Measurements from ENCODE around the gene DYRK3.

DYRK3 gene

GRCh38 chr1:206672844-206673758, 37.8 kb downstream of the DYRK3 start:
- DNase-seq (ENCODE audit: low read depth), result peak; percentile 51
- no peak overlapping the region for H3K4me3 ChIP-seq (ENCODE audit: control insufficient read depth, low read depth, low read length)
- no peak for TF ChIP-seq CTCF (conservative IDR thresholded peaks at IDR 0.05; ENCODE audit: control insufficient read depth, insufficient read depth, low read depth, low read length)

GRCh38 chr1:206674236-206674635, 38.9 kb downstream of the DYRK3 start:
- DNase-seq (ENCODE audit: low read depth), result no peak
- TF ChIP-seq CTCF (conservative IDR thresholded peaks at IDR 0.05; ENCODE audit: control insufficient read depth, insufficient read depth, low read depth, low read length), result no peak
- H3K4me3 ChIP-seq (ENCODE audit: control insufficient read depth, low read depth, low read length), result no peak overlapping the region

GRCh38 chr1:206674745-206675175, 39.4 kb downstream of the DYRK3 start:
- H3K4me3 ChIP-seq (ENCODE audit: control insufficient read depth, low read depth, low read length), result no peak overlapping the region
- no peak for TF ChIP-seq CTCF (conservative IDR thresholded peaks at IDR 0.05; ENCODE audit: control insufficient read depth, insufficient read depth, low read depth, low read length)
- peak; percentile 100 for DNase-seq (ENCODE audit: low read depth)

GRCh38 chr1:206676499-206676898, 41.2 kb downstream of the DYRK3 start:
- H3K4me3 ChIP-seq (ENCODE audit: control insufficient read depth, low read depth, low read length), result no peak overlapping the region
- no peak for TF ChIP-seq CTCF (conservative IDR thresholded peaks at IDR 0.05; ENCODE audit: control insufficient read depth, insufficient read depth, low read depth, low read length)
- no peak for DNase-seq (ENCODE audit: low read depth)

- no peak overlapping the region for H3K4me3 ChIP-seq (ENCODE audit: control insufficient read depth, low read depth, low read length)
- DNase-seq (ENCODE audit: low read depth), result no peak
- TF ChIP-seq CTCF (conservative IDR thresholded peaks at IDR 0.05; ENCODE audit: control insufficient read depth, insufficient read depth, low read depth, low read length), result no peak
These were observed 43.2 kb downstream of the DYRK3 start for GRCh38 chr1:206678490-206678889.

- DNase-seq (ENCODE audit: low read depth), result no peak
- no peak for TF ChIP-seq CTCF (conservative IDR thresholded peaks at IDR 0.05; ENCODE audit: control insufficient read depth, insufficient read depth, low read depth, low read length)
- no peak overlapping the region for H3K4me3 ChIP-seq (ENCODE audit: control insufficient read depth, low read depth, low read length)
These were observed 44.4 kb downstream of the DYRK3 start for GRCh38 chr1:206679738-206680211.
